Heart left ventricle (tissue), 13 donors: ENCODE measurements around the gene ARPC5.

Experiments used
- POLR2A ChIP-seq, 2 donors: fragments of 450-650 bp; IDR thresholded peaks; one replicate each; pipeline ENCODE4 v1.6.1; 2017; ENCODE audit warnings: antibody characterized with exemption in 2 of 2, mild to moderate bottlenecking in 2 of 2, moderate library complexity in 2 of 2
- TF ChIP-seq, protein P1 (sequence below), 12 donors: fragments of 200-600 bp; sonication (generic) in 4 of 12; IDR thresholded peaks; one replicate each; pipeline versions ENCODE4 v1.5.0 to v1.8.0; 2018 to 2022; ENCODE audit warnings: antibody characterized with exemption in 12 of 12, mild to moderate bottlenecking in 5 of 12
- donor health status: ischemic (EF 13 %, LVEDD 7.1; RV severe dilation, severe dysfunction).
- donor health status: DM: no; HTN: yes; CAD: no.
- donor health status: DM: no; HTN: no; CAD: no.
- donor health status: ischemic (EF 25% LVEDD 6.9; RV normal size, moderate dysfunction).
- donor health status: ischemic (EF 25% LVEDD 5.7; RV mildly dilated, moderate dysfunction).
- donor health status: ischemic (EF 35%, LVEDD 5.7; RV mildly dilated, moderate dysfunction).
- donor health status: nonischemic (EF 11% LVEDD 7.7; RV severe dilation, severe dysfunction).
- donor health status: DM: yes; HTN: yes; CAD: no.
- donor health status: PGD.
- donor health status: ischemic (EF 29% LVEDD 5.4; RV normal size, mild dysfunction).
- donor health status: nonischemic (EF 23%, LVEDD 6.1; RV moderate dilation, normal function).

DNA sequence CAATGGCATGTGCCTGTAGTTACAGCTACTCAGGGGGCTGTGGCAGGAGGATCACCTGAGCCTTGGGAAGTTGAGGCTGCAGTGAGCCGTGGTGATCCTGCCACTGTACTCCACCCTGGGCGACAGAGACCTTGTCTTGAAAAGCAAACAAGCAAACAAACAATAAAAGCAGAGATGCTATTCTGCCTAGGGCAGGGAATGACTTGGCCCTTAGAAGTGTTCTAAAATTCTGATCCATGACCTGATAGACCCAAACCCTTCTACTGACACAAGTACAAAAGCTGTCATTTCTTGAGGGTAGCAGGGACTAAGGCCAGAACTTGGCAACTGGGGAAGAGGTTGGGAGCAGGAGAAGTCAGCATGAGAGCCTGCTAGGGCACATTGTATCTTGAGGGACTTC lies 29.7 kb downstream of the ARPC5 start:
- TF ChIP-seq, protein P1, sequence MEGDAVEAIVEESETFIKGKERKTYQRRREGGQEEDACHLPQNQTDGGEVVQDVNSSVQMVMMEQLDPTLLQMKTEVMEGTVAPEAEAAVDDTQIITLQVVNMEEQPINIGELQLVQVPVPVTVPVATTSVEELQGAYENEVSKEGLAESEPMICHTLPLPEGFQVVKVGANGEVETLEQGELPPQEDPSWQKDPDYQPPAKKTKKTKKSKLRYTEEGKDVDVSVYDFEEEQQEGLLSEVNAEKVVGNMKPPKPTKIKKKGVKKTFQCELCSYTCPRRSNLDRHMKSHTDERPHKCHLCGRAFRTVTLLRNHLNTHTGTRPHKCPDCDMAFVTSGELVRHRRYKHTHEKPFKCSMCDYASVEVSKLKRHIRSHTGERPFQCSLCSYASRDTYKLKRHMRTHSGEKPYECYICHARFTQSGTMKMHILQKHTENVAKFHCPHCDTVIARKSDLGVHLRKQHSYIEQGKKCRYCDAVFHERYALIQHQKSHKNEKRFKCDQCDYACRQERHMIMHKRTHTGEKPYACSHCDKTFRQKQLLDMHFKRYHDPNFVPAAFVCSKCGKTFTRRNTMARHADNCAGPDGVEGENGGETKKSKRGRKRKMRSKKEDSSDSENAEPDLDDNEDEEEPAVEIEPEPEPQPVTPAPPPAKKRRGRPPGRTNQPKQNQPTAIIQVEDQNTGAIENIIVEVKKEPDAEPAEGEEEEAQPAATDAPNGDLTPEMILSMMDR (IDR thresholded peaks at IDR 0.05), result no peak
- no peak for TF ChIP-seq POLR2A (IDR thresholded peaks at IDR 0.05)
